GM12878 (cell line): ENCODE measurements around the gene MAMDC4. TPM values are rescaled to one million over a fixed set of nuclear protein-coding genes. Genes with fewer than 3 reads are reported as not detected.

Experiments
- CTCF ChIP-seq, 3 experiments: IDR thresholded peaks in 2 of 3; conservative IDR thresholded peaks in 1 of 3; 2 replicates each; pipeline ENCODE4 v1.5.1; 2011; ENCODE audit warnings: low read depth in 3 of 3, low read length in 3 of 3, mild to moderate bottlenecking in 3 of 3, control low read depth in 2 of 3, moderate library complexity in 2 of 3, inconsistent platforms in 1 of 3, mixed read lengths in 1 of 3; ENCODE audit not compliant: control insufficient read depth in 2 of 3, insufficient read depth in 1 of 3; ENCODE audit errors: extremely low read depth in 1 of 3
- CUX1 ChIP-seq: IDR thresholded peaks from 2 replicates; pipeline ENCODE4 v1.6.1; 2012; ENCODE audit warnings: improper control_type of control experiment, low read depth, low read length; ENCODE audit not compliant: insufficient replicate concordance
- MAX ChIP-seq: IDR thresholded peaks from 2 replicates; pipeline ENCODE4 v1.6.1; 2012; ENCODE audit warnings: low read depth, low read length, improper control_type of control experiment
- MTA2 ChIP-seq: fragments of 450-650 bp; IDR thresholded peaks from 2 replicates; pipeline ENCODE4 v1.6.1; 2016; ENCODE audit warnings: low read depth, mild to moderate bottlenecking, moderate library complexity
- MTA3 ChIP-seq: IDR thresholded peaks from 2 replicates; pipeline ENCODE4 v1.6.1; 2012; ENCODE audit warnings: low read length, inconsistent platforms, borderline replicate concordance
- PML ChIP-seq: IDR thresholded peaks from 2 replicates; pipeline ENCODE4 v1.6.1; 2012; ENCODE audit warnings: low read length, inconsistent platforms
- POLR2A ChIP-seq: IDR thresholded peaks from 2 replicates; pipeline ENCODE4 v1.6.1; 2011; ENCODE audit warnings: low read depth, mild to moderate bottlenecking, low read length
- POU2F2 ChIP-seq: IDR thresholded peaks from 3 replicates; pipeline ENCODE4 v1.6.1; 2011; ENCODE audit warnings: low read depth, mild to moderate bottlenecking, low read length, borderline replicate concordance
- RAD21 ChIP-seq: IDR thresholded peaks from 2 replicates; pipeline ENCODE4 v1.6.1; 2011; ENCODE audit warnings: mild to moderate bottlenecking, low read depth, low read length, moderate library complexity; ENCODE audit not compliant: insufficient read depth
- SMC3 ChIP-seq: IDR thresholded peaks from 2 replicates; pipeline ENCODE4 v1.6.1; 2011; ENCODE audit warnings: low read length, improper control_type of control experiment, borderline replicate concordance
- WRNIP1 ChIP-seq: IDR thresholded peaks from 2 replicates; pipeline ENCODE4 v1.6.1; 2011; ENCODE audit warnings: low read depth, low read length, improper control_type of control experiment, borderline replicate concordance
- ZBTB40 ChIP-seq: fragments of 450-650 bp; IDR thresholded peaks from 2 replicates; pipeline ENCODE4 v1.6.1; 2016; ENCODE audit warnings: mild to moderate bottlenecking, moderate library complexity, borderline replicate concordance
- ZNF687 ChIP-seq: fragments of 450-650 bp; IDR thresholded peaks from 2 replicates; pipeline ENCODE4 v1.6.1; 2017; ENCODE audit warnings: mild to moderate bottlenecking, moderate library complexity
- polyA plus RNA-seq, 11 experiments: library from polyadenylated mRNA; depleted of rRNA in 4 of 11; unstranded in 6 of 11; stranded (reverse) in 5 of 11; fragments of >200 nt; fragmentation: Nextera tagmentation in 4 of 11; fragmentation: Illumina TruSeq in 1 of 11; extraction: Ambion mirVana in 4 of 11; extraction: Trizol in 1 of 11; gene quantifications; 1 replicate in 1 of 11; 2 replicates in 10 of 11; pipeline versions ENCODE4 v1.2.1 to v1.2.3, GENCODE V29; 2011 to 2016; ENCODE audit warnings: inconsistent platforms in 2 of 11, missing spikeins in 2 of 11, low read depth in 1 of 11
- total RNA-seq, 4 experiments: library from RNA; depleted of rRNA in 3 of 4; stranded (reverse); fragments of >200 nt in 3 of 4; fragmentation: Illumina TruSeq in 1 of 4; extraction: Trizol in 1 of 4; gene quantifications; 2 replicates each; pipeline versions ENCODE4 v1.2.1 to v1.2.3, GENCODE V29; 2013 to 2021

Gene MAMDC4
- total and polyA plus RNA-seq, 10 of the 15 experiments (the other 5 are each of a cell fraction or from before 2014, with no cell fraction given): 0.22 to 5.7 (median 2.4) TPM; not detected in 1

- TF ChIP-seq CUX1 (no peak), ZNF687 (peak; percentile 35; the same call in 1 of the 2 replicates), WRNIP1 (no peak), ZBTB40 (no peak), MTA2 (no peak), SMC3 (peak; percentile 24; the same call in 1 of the 2 replicates), MAX (0 out of 2 replicates have a peak, but pooled peaks have one; percentile 25), RAD21 (0 out of 2 replicates have a peak, but pooled peaks have one; percentile 18), POU2F2 (no peak), POLR2A (no peak), CTCF (IDR thresholded peaks at IDR 0.05 in 2 of 3, conservative IDR thresholded peaks at IDR 0.05 in 1 of 3; ENCODE audit: control insufficient read depth in 2 of 3, extremely low read depth in 1 of 3, insufficient read depth in 1 of 3, low read depth in 3 of 3, low read length in 3 of 3) (peak; percentile 3 to 43 (median 37); a peak in 3 of 6 replicates), MTA3 (no peak), PML (no peak)
Measured at GRCh38 chr9:136899196-136899595, 47.0 kb downstream of the MAMDC4 start (continued).
